Muscle of leg (tissue), 11 donors: ENCODE measurements around the gene SDE2. TPM values are rescaled to one million over a fixed set of nuclear protein-coding genes. Genes with fewer than 3 reads are reported as not detected.
"Not testable (repeated sequence)": the region's sequence is repeated elsewhere in the genome, so short reads cannot be mapped to it uniquely, and the experiment has no call there.

ENCODE experiments used
- DNase-seq: peaks from one replicate; pipeline ENCODE4 v3.0.0; 2013
- H3K27ac ChIP-seq: one replicate; pipeline ENCODE4 v1.5.1; 2013; ENCODE audit warnings: mild to moderate bottlenecking, low read length, control low read depth
- H3K27me3 ChIP-seq: one replicate; pipeline ENCODE4 v1.6.1; 2013; ENCODE audit warnings: low read length; ENCODE audit not compliant: control insufficient read depth, insufficient read depth
- H3K36me3 ChIP-seq: one replicate; pipeline ENCODE4 v1.6.1; 2013; ENCODE audit warnings: low read length; ENCODE audit not compliant: control insufficient read depth, insufficient read depth
- H3K4me1 ChIP-seq: one replicate; pipeline ENCODE4 v1.6.1; 2013; ENCODE audit warnings: low read length; ENCODE audit not compliant: control insufficient read depth, insufficient read depth
- H3K4me3 ChIP-seq: one replicate; pipeline ENCODE4 v1.5.1; 2013; ENCODE audit warnings: low read length, control low read depth
- H3K9me3 ChIP-seq: replicated peaks from 2 replicates; pipeline ENCODE4 v1.6.1; 2013; ENCODE audit warnings: low read depth, low read length; ENCODE audit not compliant: control insufficient read depth
- WGBS: methylation state at CpG from one replicate; pipeline ENCODE4 v1.1.5; 2013; ENCODE audit warnings: missing lambda C conversion rate; ENCODE audit not compliant: insufficient coverage; 5-methylcytosine and 5-hydroxymethylcytosine counted together
- polyA plus RNA-seq, 8 donors: library from polyadenylated mRNA; unstranded; fragments of 120-200 nt; gene quantifications; one replicate each; pipeline versions ENCODE4 v1.2.1 to v1.2.3, GENCODE V29; 2013; ENCODE audit warnings: inconsistent platforms in 1 of 8, low replicate concordance in 1 of 8; ENCODE audit not compliant: insufficient read length in 8 of 8, insufficient read depth in 1 of 8
- total RNA-seq: library from RNA; stranded (reverse); fragments of 120-200 nt; gene quantifications from one replicate; pipeline ENCODE4 v1.2.4, GENCODE V29; 2013

The SDE2 gene
- total and polyA plus RNA-seq, 9 donors, result 10.8 to 16.1 (median 13.8) TPM

- no peaks in the 10 kb centered on the region for H3K27me3 ChIP-seq
- peaks cover 8% of the 10 kb centered on the region for H3K9me3 ChIP-seq
- no peak for DNase-seq
- no CpG with 5 or more reads among the region's 1 CpG for WGBS
- H3K4me1 ChIP-seq, result peaks cover 6% of the 10 kb centered on the region
- H3K27ac ChIP-seq, result no peak overlapping the region
- peaks cover 36% of the 10 kb centered on the region for H3K36me3 ChIP-seq
- no peak overlapping the region for H3K4me3 ChIP-seq
These were observed 19.7 kb downstream of the SDE2 start for GRCh38 chr1:225979421-225979820.

GRCh38 chr1:225977937-225978748, 21.0 kb downstream of the SDE2 start:
- Histone ChIP-seq H3K27me3 (no peaks in the 10 kb centered on the region), H3K27ac (no peak overlapping the region), H3K36me3 (peaks cover 32% of the 10 kb centered on the region), H3K9me3 (peaks cover 8% of the 10 kb centered on the region), H3K4me1 (peaks cover 6% of the 10 kb centered on the region), H3K4me3 (no peak overlapping the region)
- WGBS, result 84% methylated on average over 11 of the region's 15 CpGs
- DNase-seq, result no peak

- not testable (repeated sequence) for H3K4me1 ChIP-seq, H3K27me3 ChIP-seq, H3K4me3 ChIP-seq, H3K27ac ChIP-seq, DNase-seq, H3K9me3 ChIP-seq
- WGBS, result 83% methylated on average over 1 of the region's 12 CpGs
- H3K36me3 ChIP-seq, result peaks cover 18% of the 10 kb centered on the region
These were observed 24.0 kb downstream of the SDE2 start for GRCh38 chr1:225975146-225975545.

GRCh38 chr1:225974454-225974853, 24.7 kb downstream of the SDE2 start:
- H3K36me3 ChIP-seq, result peaks cover 11% of the 10 kb centered on the region
- 83% methylated on average over 5 of the region's 10 CpGs for WGBS

GRCh38 chr1:225973158-225973557, 26.0 kb downstream of the SDE2 start:
- Histone ChIP-seq H3K36me3 (peaks cover 7% of the 10 kb centered on the region), H3K4me3 (no peak overlapping the region), H3K27me3 (no peaks in the 10 kb centered on the region), H3K4me1 (no peaks in the 10 kb centered on the region), H3K9me3 (no peaks in the 10 kb centered on the region), H3K27ac (no peak overlapping the region)
- DNase-seq, result no peak
- 89% methylated on average over 1 of the region's 5 CpGs for WGBS

More at GRCh38 chr1:225974454-225974853, 24.7 kb downstream of the SDE2 start:
- no peak for DNase-seq
- no peak overlapping the region for H3K4me3 ChIP-seq
- H3K27me3 ChIP-seq, result no peaks in the 10 kb centered on the region
- no peaks in the 10 kb centered on the region for H3K4me1 ChIP-seq
- H3K27ac ChIP-seq, result no peak overlapping the region
- H3K9me3 ChIP-seq, result no peaks in the 10 kb centered on the region

- no peaks in the 10 kb centered on the region for H3K27me3 ChIP-seq
- no peak for DNase-seq
- no peak overlapping the region for H3K4me3 ChIP-seq
- no peaks in the 10 kb centered on the region for H3K9me3 ChIP-seq
- peaks cover under 1% of the 10 kb centered on the region for H3K36me3 ChIP-seq
- 83% methylated on average over 11 of the region's 15 CpGs for WGBS
- H3K4me1 ChIP-seq, result no peaks in the 10 kb centered on the region
- no peak overlapping the region for H3K27ac ChIP-seq
These were observed 26.6 kb downstream of the SDE2 start for GRCh38 chr1:225972344-225973152.

- WGBS, result 67% methylated on average over 15 of the region's 16 CpGs
- H3K27me3 ChIP-seq, H3K9me3 ChIP-seq, H3K27ac ChIP-seq, H3K4me1 ChIP-seq, DNase-seq, H3K36me3 ChIP-seq, H3K4me3 ChIP-seq: not testable (repeated sequence)
These were observed 28.5 kb downstream of the SDE2 start for GRCh38 chr1:225970592-225971157.

GRCh38 chr1:225969751-225970150, 29.4 kb downstream of the SDE2 start:
- not testable (repeated sequence) for H3K4me3 ChIP-seq, H3K9me3 ChIP-seq, H3K27ac ChIP-seq, DNase-seq, H3K4me1 ChIP-seq, H3K27me3 ChIP-seq, H3K36me3 ChIP-seq
- 97% methylated on average over 13 of the region's 28 CpGs for WGBS

- WGBS, result 83% methylated on average over 4 of the region's 5 CpGs
- H3K4me1 ChIP-seq, result peaks cover 5% of the 10 kb centered on the region
- H3K27ac ChIP-seq, result no peak overlapping the region
- peaks cover 6% of the 10 kb centered on the region for H3K27me3 ChIP-seq
- no peak for DNase-seq
- H3K36me3 ChIP-seq, result no peaks in the 10 kb centered on the region
- H3K4me3 ChIP-seq, result no peak overlapping the region
- no peaks in the 10 kb centered on the region for H3K9me3 ChIP-seq
These were observed 33.9 kb downstream of the SDE2 start for GRCh38 chr1:225965231-225965630.
